ENCODE results near the gene UAP1. TPM values are rescaled to one million over a fixed set of nuclear protein-coding genes. Genes with fewer than 3 reads are reported as not detected.
A peak's percentile ranks its signal among the peaks of the same experiment; 100 is the strongest.

UAP1 gene
- total RNA-seq, 6 experiments from 2014 or later, result 41.9 to 108 (median 51.1) TPM

DNA sequence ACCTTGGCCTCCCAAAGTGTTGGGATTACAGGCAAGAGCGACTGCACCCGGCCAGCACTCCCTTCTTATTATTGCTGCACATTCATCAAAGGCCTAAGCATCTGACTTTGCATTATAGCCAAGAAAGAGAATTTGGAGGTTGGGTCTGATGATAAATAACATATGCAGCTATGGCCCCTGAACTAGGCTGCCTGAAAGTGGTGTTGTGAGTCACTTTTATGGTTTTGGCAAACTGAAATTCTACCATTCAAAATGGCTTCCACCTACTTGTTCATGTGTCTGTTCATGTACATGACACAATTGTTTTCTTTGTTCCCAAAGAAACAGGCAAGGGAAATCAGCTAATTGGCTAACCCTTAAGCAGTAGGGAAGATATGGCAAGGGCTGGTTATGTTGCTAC lies 25.0 kb upstream of the UAP1 start:
- H3K27me3 ChIP-seq, result no peaks in the 10 kb centered on the region
- no peaks in the 10 kb centered on the region for H3K36me3 ChIP-seq
- H3K9me3 ChIP-seq, result no peaks in the 10 kb centered on the region
- WGBS (ENCODE audit: insufficient coverage, low coverage, low lambda C conversion rate, missing lambda C conversion rate), result 100% methylated on average over 2 of the region's 2 CpGs
- H3K4me3 ChIP-seq, result no peak overlapping the region
- H3K27ac ChIP-seq, result no peak overlapping the region
- DNase-seq, result no peak
- ATAC-seq, result no peak
- H3K4me1 ChIP-seq, result no peaks in the 10 kb centered on the region
- TF ChIP-seq POLR2A (IDR thresholded peaks at IDR 0.05), result no peak
- TF ChIP-seq, protein P1, sequence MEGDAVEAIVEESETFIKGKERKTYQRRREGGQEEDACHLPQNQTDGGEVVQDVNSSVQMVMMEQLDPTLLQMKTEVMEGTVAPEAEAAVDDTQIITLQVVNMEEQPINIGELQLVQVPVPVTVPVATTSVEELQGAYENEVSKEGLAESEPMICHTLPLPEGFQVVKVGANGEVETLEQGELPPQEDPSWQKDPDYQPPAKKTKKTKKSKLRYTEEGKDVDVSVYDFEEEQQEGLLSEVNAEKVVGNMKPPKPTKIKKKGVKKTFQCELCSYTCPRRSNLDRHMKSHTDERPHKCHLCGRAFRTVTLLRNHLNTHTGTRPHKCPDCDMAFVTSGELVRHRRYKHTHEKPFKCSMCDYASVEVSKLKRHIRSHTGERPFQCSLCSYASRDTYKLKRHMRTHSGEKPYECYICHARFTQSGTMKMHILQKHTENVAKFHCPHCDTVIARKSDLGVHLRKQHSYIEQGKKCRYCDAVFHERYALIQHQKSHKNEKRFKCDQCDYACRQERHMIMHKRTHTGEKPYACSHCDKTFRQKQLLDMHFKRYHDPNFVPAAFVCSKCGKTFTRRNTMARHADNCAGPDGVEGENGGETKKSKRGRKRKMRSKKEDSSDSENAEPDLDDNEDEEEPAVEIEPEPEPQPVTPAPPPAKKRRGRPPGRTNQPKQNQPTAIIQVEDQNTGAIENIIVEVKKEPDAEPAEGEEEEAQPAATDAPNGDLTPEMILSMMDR (IDR thresholded peaks at IDR 0.05), result no peak
- intact Hi-C loops (cut with DNase I), result no loop called here

DNA sequence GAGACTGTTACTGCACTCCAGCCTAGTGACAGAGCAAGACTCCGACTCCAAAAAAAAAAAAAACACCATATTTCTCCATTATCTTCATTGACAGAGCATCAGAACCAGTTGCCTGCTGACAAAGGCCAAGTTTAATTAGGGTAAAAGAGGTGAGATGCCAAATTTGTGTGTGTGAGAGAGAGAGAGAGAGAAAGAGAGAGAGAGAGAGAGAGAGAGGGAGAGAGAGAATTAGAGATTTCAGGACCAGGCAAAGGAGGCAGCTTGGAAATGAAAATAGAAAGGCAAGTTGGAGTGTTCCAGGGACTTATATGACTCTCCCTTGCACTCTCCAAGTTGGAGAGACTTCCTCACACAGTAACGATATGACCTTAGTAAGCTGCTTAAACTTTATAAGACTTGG lies 24.3 kb upstream of the UAP1 start:
- H3K27me3 ChIP-seq, result no peaks in the 10 kb centered on the region
- no peaks in the 10 kb centered on the region for H3K36me3 ChIP-seq
- intact Hi-C loops (cut with DNase I), result no loop called here
- H3K27ac ChIP-seq, result no peak overlapping the region
- no peak overlapping the region for H3K4me3 ChIP-seq
- H3K9me3 ChIP-seq, result no peaks in the 10 kb centered on the region
- no peaks in the 10 kb centered on the region for H3K4me1 ChIP-seq
- ATAC-seq, result no peak
- TF ChIP-seq POLR2A (IDR thresholded peaks at IDR 0.05), result no peak
- TF ChIP-seq, protein P1 (IDR thresholded peaks at IDR 0.05), result no peak
- 90% methylated on average over 2 of the region's 2 CpGs for WGBS (ENCODE audit: insufficient coverage, low coverage, low lambda C conversion rate, missing lambda C conversion rate)
- no peak for DNase-seq

DNA sequence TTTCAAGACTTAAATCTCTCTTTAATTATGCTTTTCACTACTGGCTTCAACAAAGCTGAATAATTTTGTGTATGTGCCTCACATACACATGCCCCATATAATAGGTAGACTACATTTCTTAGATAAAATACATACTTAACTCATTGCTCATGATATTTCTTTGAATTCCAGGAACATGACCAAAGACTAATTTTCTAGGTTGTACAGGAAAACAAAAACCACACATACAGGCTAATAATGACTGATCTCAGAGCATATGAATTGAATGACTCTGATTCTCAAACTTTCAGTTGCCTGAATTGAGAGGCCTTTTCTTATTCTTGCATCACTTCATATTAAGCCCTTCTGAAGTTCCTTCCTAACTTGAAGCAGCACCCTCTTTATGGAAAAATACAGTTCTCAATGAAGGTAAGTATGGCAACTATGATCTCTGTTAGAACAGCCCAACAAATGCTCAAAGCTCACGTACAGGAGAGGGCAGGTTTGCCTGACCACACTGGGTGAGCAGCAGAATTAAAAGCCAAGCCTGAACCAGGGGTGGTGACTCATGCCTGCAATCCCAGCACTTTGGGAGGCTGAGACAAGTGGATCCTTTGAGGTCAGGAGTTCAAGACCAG lies 22.6 kb upstream of the UAP1 start:
- intact Hi-C loops (cut with DNase I), result no loop called here
- TF ChIP-seq POLR2A (IDR thresholded peaks at IDR 0.05), result no peak
- TF ChIP-seq, protein P1 (IDR thresholded peaks at IDR 0.05), result no peak

DNA sequence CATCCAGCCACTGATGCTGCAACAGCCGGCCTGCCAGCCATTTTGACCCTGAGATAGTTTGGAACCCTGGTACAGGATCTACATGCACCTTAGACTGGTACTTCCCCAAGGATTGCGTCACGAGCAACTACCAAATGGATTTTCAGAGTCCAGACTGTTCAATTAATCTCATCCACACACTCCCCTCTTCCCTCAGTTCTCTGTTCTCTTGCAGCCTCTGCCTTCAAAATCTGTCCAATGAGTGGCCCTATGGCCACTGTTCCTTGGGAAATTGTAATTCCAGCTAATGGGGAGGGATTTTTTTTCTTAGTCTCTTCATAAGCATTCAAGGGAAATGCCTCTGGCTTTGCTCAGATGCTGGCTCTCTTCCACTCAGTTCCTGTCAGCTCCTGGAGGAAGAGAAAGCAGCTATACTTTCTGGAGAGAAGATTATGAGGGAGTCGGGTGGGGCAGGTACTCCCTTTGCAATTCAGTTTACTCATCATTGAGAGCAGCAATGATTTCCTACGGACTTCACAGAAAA lies 19.8 kb upstream of the UAP1 start:
- intact Hi-C loops (cut with DNase I), result no loop called here
- DNase-seq (no peak), ATAC-seq (peak in 3 of 4 donors; percentile 35 to 68 (median 40))
- WGBS (ENCODE audit: insufficient coverage, low coverage, low lambda C conversion rate, missing lambda C conversion rate), result 70% methylated on average over 4 of the region's 5 CpGs
- H3K27me3 ChIP-seq, result no peaks in the 10 kb centered on the region
- H3K27ac ChIP-seq, result no peak overlapping the region
- no peaks in the 10 kb centered on the region for H3K36me3 ChIP-seq
- no peaks in the 10 kb centered on the region for H3K9me3 ChIP-seq
- no peaks in the 10 kb centered on the region for H3K4me1 ChIP-seq
- H3K4me3 ChIP-seq, result no peak overlapping the region
- TF ChIP-seq POLR2A (IDR thresholded peaks at IDR 0.05), result no peak
- TF ChIP-seq, protein P1 (IDR thresholded peaks at IDR 0.05), result no peak

More for the DNA sequence above, 22.6 kb upstream of the UAP1 start:
- no peak overlapping the region for H3K4me3 ChIP-seq
- 77% methylated on average over 1 of the region's 1 CpG for WGBS (ENCODE audit: insufficient coverage, low coverage, low lambda C conversion rate, missing lambda C conversion rate)
- no peaks in the 10 kb centered on the region for H3K4me1 ChIP-seq
- no peaks in the 10 kb centered on the region for H3K9me3 ChIP-seq
- DNase-seq (no peak), ATAC-seq (no peak)
- no peaks in the 10 kb centered on the region for H3K36me3 ChIP-seq
- H3K27me3 ChIP-seq, result no peaks in the 10 kb centered on the region
- no peak overlapping the region for H3K27ac ChIP-seq

Data from right lobe of liver (tissue), 6 donors.